Heart left ventricle (tissue), 13 donors: ENCODE results near the gene AKAP12.

Source experiments
- CTCF ChIP-seq, 12 donors: fragments of 200-600 bp; sonication (generic) in 4 of 12; IDR thresholded peaks; one replicate each; pipeline versions ENCODE4 v1.5.0 to v1.8.0; 2018 to 2022; ENCODE audit warnings: antibody characterized with exemption in 12 of 12, mild to moderate bottlenecking in 5 of 12
- POLR2A ChIP-seq, 2 donors: fragments of 450-650 bp; IDR thresholded peaks; one replicate each; pipeline ENCODE4 v1.6.1; 2017; ENCODE audit warnings: antibody characterized with exemption in 2 of 2, mild to moderate bottlenecking in 2 of 2, moderate library complexity in 2 of 2
- donor health status: ischemic (EF 13 %, LVEDD 7.1; RV severe dilation, severe dysfunction).
- donor health status: DM: no; HTN: yes; CAD: no.
- donor health status: DM: no; HTN: no; CAD: no.
- donor health status: ischemic (EF 25% LVEDD 6.9; RV normal size, moderate dysfunction).
- donor health status: ischemic (EF 25% LVEDD 5.7; RV mildly dilated, moderate dysfunction).
- donor health status: ischemic (EF 35%, LVEDD 5.7; RV mildly dilated, moderate dysfunction).
- donor health status: nonischemic (EF 11% LVEDD 7.7; RV severe dilation, severe dysfunction).
- donor health status: DM: yes; HTN: yes; CAD: no.
- donor health status: PGD.
- donor health status: ischemic (EF 29% LVEDD 5.4; RV normal size, mild dysfunction).
- donor health status: nonischemic (EF 23%, LVEDD 6.1; RV moderate dilation, normal function).

GRCh38 chr6:151293688-151294016 is 53.9 kb downstream of the AKAP12 start:
- no peak for TF ChIP-seq CTCF (IDR thresholded peaks at IDR 0.05)
- TF ChIP-seq POLR2A (IDR thresholded peaks at IDR 0.05): no peak
